Transverse colon (tissue), 4 donors: ENCODE data around the gene CSNK1D. TPM values are rescaled to one million over a fixed set of nuclear protein-coding genes. Genes with fewer than 3 reads are reported as not detected.

Experiments
- DNase-seq: peaks from one replicate; pipeline ENCODE4 v3.0.0-alpha.2; 2019
- H3K27ac ChIP-seq, 4 donors: fragments of 200-600 bp; sonication (generic); 2 replicates each; pipeline ENCODE4 v1.5.1; 2016 to 2018; ENCODE audit warnings: inconsistent platforms in 4 of 4
- H3K27me3 ChIP-seq: fragments of 200-600 bp; sonication (generic); 2 replicates; pipeline ENCODE4 v1.5.1; 2017; ENCODE audit warnings: inconsistent platforms
- H3K36me3 ChIP-seq, 4 donors: fragments of 200-600 bp; sonication (generic); 2 replicates each; pipeline ENCODE4 v1.5.1; 2017 to 2019; ENCODE audit warnings: inconsistent platforms in 4 of 4
- H3K4me1 ChIP-seq, 4 donors: fragments of 200-600 bp; sonication (generic); 2 replicates each; pipeline ENCODE4 v1.5.1; 2017 to 2020; ENCODE audit warnings: inconsistent platforms in 4 of 4
- H3K4me3 ChIP-seq, 4 donors: fragments of 200-600 bp; sonication (generic); 1 replicate in 1 of 4; 2 replicates in 3 of 4; pipeline versions ENCODE4 v1.5.1 to v1.6.1; 2017 to 2019; ENCODE audit warnings: inconsistent platforms in 4 of 4
- H3K9me3 ChIP-seq, 2 donors: fragments of 200-600 bp; sonication (generic); 2 replicates each; pipeline ENCODE4 v1.5.1; 2017 to 2019; ENCODE audit warnings: inconsistent platforms in 2 of 2
- CTCF ChIP-seq, 5 experiments: fragments of 200-600 bp in 3 of 5; fragments of 450-650 bp in 2 of 5; sonication (generic) in 3 of 5; IDR thresholded peaks; 1 replicate in 2 of 5; 2 replicates in 3 of 5; pipeline ENCODE4 v1.5.1; 2016 to 2017; ENCODE audit warnings: antibody characterized with exemption in 5 of 5, inconsistent platforms in 3 of 5, mild to moderate bottlenecking in 2 of 5, moderate library complexity in 1 of 5
- EP300 ChIP-seq: sonication (generic); formaldehyde crosslinking; IDR thresholded peaks from one replicate; pipeline ENCODE4 v1.6.1; 2017; ENCODE audit warnings: antibody characterized with exemption, low read depth
- POLR2A ChIP-seq: fragments of 450-650 bp; IDR thresholded peaks from one replicate; pipeline ENCODE4 v1.6.1; 2016; ENCODE audit warnings: antibody characterized with exemption, mild to moderate bottlenecking, moderate library complexity
- POLR2AphosphoS5 ChIP-seq, 3 donors: sonication (generic); formaldehyde crosslinking; IDR thresholded peaks; one replicate each; pipeline ENCODE4 v1.6.1; 2016; ENCODE audit warnings: antibody characterized with exemption in 3 of 3
- WGBS, 2 donors: methylation state at CpG; one replicate each; pipeline ENCODE4 v1.1.5; 2018; ENCODE audit warnings: low coverage in 1 of 2; 5-methylcytosine and 5-hydroxymethylcytosine counted together
- in situ Hi-C, 4 donors: fragments of 200-750 bp; cut with MboI; loops; one replicate each; pipeline versions ENCODE4 v1.15.0 to v1.15.1; 2017; ENCODE audit warnings: low sequenced_read_pairs in 3 of 4, low pct_ligation_motif_present in 1 of 4, low pct_unique_long_range_greater_than_20kb in 1 of 4
- intact Hi-C: fragments of 100-400 bp; cut with DNase I; formaldehyde crosslinking; loops from one replicate; pipeline ENCODE4 v1.15.1; 2023; ENCODE audit warnings: low total_unique reads
- total RNA-seq, 4 donors: library from RNA; depleted of rRNA; stranded (reverse); fragments of >200 nt; gene quantifications; one replicate each; pipeline ENCODE4 v1.1.0, GENCODE V29; 2016

Gene CSNK1D
- total RNA-seq, 4 donors from 2014 or later = 86.0 to 230 (median 148) TPM

GRCh38 chr17:82315703-82316358 lies 42.3 kb upstream of the CSNK1D start:
- H3K36me3 ChIP-seq = no peaks in the 10 kb centered on the region
- intact Hi-C loops (no loop called here), in situ Hi-C loops (no loop called here)
- H3K9me3 ChIP-seq = no peaks in the 10 kb centered on the region
- peaks cover 35% of the 10 kb centered on the region for H3K27me3 ChIP-seq
- peaks cover 0 to 10% (median 5%) of the 10 kb centered on the region in 4 donors for H3K4me1 ChIP-seq
- WGBS, 2 donors = 11% methylated on average over 25 of the region's 36 CpGs; no CpG with 5 or more reads in 1 of the 2 donors
- peak; percentile 18 for TF ChIP-seq POLR2A
- no peak for TF ChIP-seq CTCF (IDR thresholded peaks at IDR 0.05)
- peak overlapping the region in 2 of 4 donors; percentile 1 to 4 for H3K4me3 ChIP-seq
- peak overlapping the region in 1 of 4 donors; percentile 22 for H3K27ac ChIP-seq
- DNase-seq = no peak

- no peak for DNase-seq
- Histone ChIP-seq H3K4me3 (no peak overlapping the region), H3K27ac (no peak overlapping the region), H3K27me3 (peaks cover 35% of the 10 kb centered on the region), H3K9me3 (no peaks in the 10 kb centered on the region), H3K36me3 (no peaks in the 10 kb centered on the region), H3K4me1 (peaks cover 0 to 10% (median 5%) of the 10 kb centered on the region in 4 donors)
- 64% methylated on average over 31 of the region's 32 CpGs; no CpG with 5 or more reads in 1 of the 2 donors for WGBS, 2 donors
- no peak for TF ChIP-seq EP300
- no peak for TF ChIP-seq POLR2AphosphoS5 (IDR thresholded peaks at IDR 0.05)
- no peak for TF ChIP-seq CTCF (IDR thresholded peaks at IDR 0.05)
- no peak for TF ChIP-seq POLR2A
- in situ Hi-C loops = no loop called here
- intact Hi-C loops = no loop called here
These were observed 41.5 kb upstream of the CSNK1D start for GRCh38 chr17:82314727-82315605.

- TF ChIP-seq POLR2AphosphoS5 (IDR thresholded peaks at IDR 0.05) = no peak
- TF ChIP-seq CTCF (IDR thresholded peaks at IDR 0.05) = no peak
- TF ChIP-seq EP300 = no peak
- no peak for TF ChIP-seq POLR2A
- no peaks in the 10 kb centered on the region for H3K9me3 ChIP-seq
- intact Hi-C loops = no loop called here
- WGBS, 2 donors = 86 to 97% methylated on average over 6 to 20 of the region's 27 CpGs
- no peak for DNase-seq
- H3K36me3 ChIP-seq = no peaks in the 10 kb centered on the region
- no peak overlapping the region for H3K4me3 ChIP-seq
- peaks cover 0 to 15% (median 7%) of the 10 kb centered on the region in 4 donors for H3K4me1 ChIP-seq
- H3K27ac ChIP-seq = no peak overlapping the region
- peaks cover 39% of the 10 kb centered on the region for H3K27me3 ChIP-seq
- in situ Hi-C loops = no loop called here
These were observed 40.7 kb upstream of the CSNK1D start for GRCh38 chr17:82314012-82314726.
